Skeletal muscle satellite cell (primary cell): ENCODE measurements around the gene SNAI3.
A peak's percentile ranks its signal among the peaks of the same experiment; 100 is the strongest.

Experiments used
- H3K27me3 ChIP-seq: 2 replicates; pipeline ENCODE4 v1.7.0; 2013; ENCODE audit warnings: low read length; ENCODE audit not compliant: control insufficient read depth, insufficient read depth
- H3K36me3 ChIP-seq: 2 replicates; pipeline ENCODE4 v1.7.0; 2013; ENCODE audit warnings: mild to moderate bottlenecking, control low read depth, low read length; ENCODE audit not compliant: insufficient read depth
- H3K4me1 ChIP-seq: 2 replicates; pipeline ENCODE4 v1.7.0; 2013; ENCODE audit warnings: low read length; ENCODE audit not compliant: control insufficient read depth, insufficient read depth
- H3K4me2 ChIP-seq: 2 replicates; pipeline ENCODE4 v1.7.0; 2013; ENCODE audit warnings: mild to moderate bottlenecking, low read length
- H3K4me3 ChIP-seq: 2 replicates; pipeline ENCODE4 v1.7.0; 2013; ENCODE audit warnings: low read length
- H3K9ac ChIP-seq: 2 replicates; pipeline ENCODE4 v1.7.0; 2013; ENCODE audit warnings: mild to moderate bottlenecking, low read depth, low read length, moderate library complexity
- H3K9me3 ChIP-seq: replicated peaks from 2 replicates; pipeline ENCODE4 v1.7.0; 2013; ENCODE audit warnings: mild to moderate bottlenecking, control low read depth, low read length

The SNAI3 gene

GRCh38 chr16:88656291-88656980 is 29.9 kb downstream of the SNAI3 start:
- Histone ChIP-seq H3K4me1 (peaks cover under 1% of the 10 kb centered on the region), H3K36me3 (peaks cover 24% of the 10 kb centered on the region), H3K4me3 (no peak overlapping the region), H3K27me3 (no peaks in the 10 kb centered on the region), H3K4me2 (no peak overlapping the region), H3K9me3 (no peaks in the 10 kb centered on the region), H3K9ac (no peak overlapping the region)

GRCh38 chr16:88655733-88656281 is 30.5 kb downstream of the SNAI3 start:
- H3K9me3 ChIP-seq = no peaks in the 10 kb centered on the region
- peaks cover 24% of the 10 kb centered on the region for H3K36me3 ChIP-seq
- no peak overlapping the region for H3K9ac ChIP-seq
- peaks cover 6% of the 10 kb centered on the region for H3K4me1 ChIP-seq
- H3K27me3 ChIP-seq = no peaks in the 10 kb centered on the region
- H3K4me2 ChIP-seq = no peak overlapping the region
- no peak overlapping the region for H3K4me3 ChIP-seq

GRCh38 chr16:88655053-88655732 is 31.1 kb downstream of the SNAI3 start:
- H3K36me3 ChIP-seq = peaks cover 24% of the 10 kb centered on the region
- H3K9me3 ChIP-seq = no peaks in the 10 kb centered on the region
- H3K9ac ChIP-seq = no peak overlapping the region
- H3K4me2 ChIP-seq = no peak overlapping the region
- H3K4me3 ChIP-seq = no peak overlapping the region
- H3K4me1 ChIP-seq = peaks cover 9% of the 10 kb centered on the region
- H3K27me3 ChIP-seq = no peaks in the 10 kb centered on the region

- Histone ChIP-seq H3K36me3 (peaks cover 24% of the 10 kb centered on the region), H3K9ac (no peak overlapping the region), H3K4me1 (peaks cover 13% of the 10 kb centered on the region), H3K9me3 (no peaks in the 10 kb centered on the region), H3K27me3 (no peaks in the 10 kb centered on the region), H3K4me3 (no peak overlapping the region), H3K4me2 (no peak overlapping the region)
These were observed 31.8 kb downstream of the SNAI3 start for GRCh38 chr16:88654363-88655052.

- no peak overlapping the region for H3K4me2 ChIP-seq
- no peak overlapping the region for H3K9ac ChIP-seq
- H3K4me3 ChIP-seq = no peak overlapping the region
- H3K27me3 ChIP-seq = no peaks in the 10 kb centered on the region
- H3K36me3 ChIP-seq = peaks cover 24% of the 10 kb centered on the region
- peaks cover 13% of the 10 kb centered on the region for H3K4me1 ChIP-seq
- H3K9me3 ChIP-seq = no peaks in the 10 kb centered on the region
These were observed 32.5 kb downstream of the SNAI3 start for GRCh38 chr16:88653596-88654362.

- H3K27me3 ChIP-seq = no peaks in the 10 kb centered on the region
- peaks cover 13% of the 10 kb centered on the region for H3K4me1 ChIP-seq
- no peak overlapping the region for H3K4me3 ChIP-seq
- no peaks in the 10 kb centered on the region for H3K9me3 ChIP-seq
- no peak overlapping the region for H3K4me2 ChIP-seq
- peaks cover 24% of the 10 kb centered on the region for H3K36me3 ChIP-seq
- H3K9ac ChIP-seq = no peak overlapping the region
These were observed 33.2 kb downstream of the SNAI3 start for GRCh38 chr16:88653101-88653500.

GRCh38 chr16:88652762-88653063 is 33.6 kb downstream of the SNAI3 start:
- H3K9ac ChIP-seq = no peak overlapping the region
- H3K4me1 ChIP-seq = peaks cover 13% of the 10 kb centered on the region
- peaks cover 24% of the 10 kb centered on the region for H3K36me3 ChIP-seq
- H3K27me3 ChIP-seq = no peaks in the 10 kb centered on the region
- no peak overlapping the region for H3K4me2 ChIP-seq
- H3K9me3 ChIP-seq = no peaks in the 10 kb centered on the region
- H3K4me3 ChIP-seq = no peak overlapping the region

- Histone ChIP-seq H3K4me3 (no peak overlapping the region), H3K9me3 (no peaks in the 10 kb centered on the region), H3K4me2 (no peak overlapping the region), H3K4me1 (peaks cover 13% of the 10 kb centered on the region), H3K27me3 (no peaks in the 10 kb centered on the region), H3K36me3 (peaks cover 24% of the 10 kb centered on the region), H3K9ac (no peak overlapping the region)
These were observed 34.1 kb downstream of the SNAI3 start for GRCh38 chr16:88651989-88652761.

GRCh38 chr16:88651276-88651988 is 34.9 kb downstream of the SNAI3 start:
- peaks cover 13% of the 10 kb centered on the region for H3K4me1 ChIP-seq
- H3K36me3 ChIP-seq = peaks cover 17% of the 10 kb centered on the region
- peak overlapping the region; percentile 77 for H3K4me3 ChIP-seq
- H3K27me3 ChIP-seq = no peaks in the 10 kb centered on the region
- no peaks in the 10 kb centered on the region for H3K9me3 ChIP-seq
- H3K9ac ChIP-seq = peak overlapping the region; percentile 59
- H3K4me2 ChIP-seq = peak overlapping the region; percentile 88

- peak within 1 kb of the TSS; percentile 64 for H3K9ac ChIP-seq
- H3K27me3 ChIP-seq = no peaks in the 10 kb centered on the region
- H3K4me3 ChIP-seq = peak within 1 kb of the TSS; percentile 77
- H3K4me1 ChIP-seq = peaks cover 13% of the 10 kb centered on the region
- H3K4me2 ChIP-seq = peak within 1 kb of the TSS; percentile 88
- H3K36me3 ChIP-seq = peaks cover 17% of the 10 kb centered on the region
- H3K9me3 ChIP-seq = no peaks in the 10 kb centered on the region
These were observed 35.5 kb downstream of the SNAI3 start, which contains the start of gene CYBA for GRCh38 chr16:88650749-88651275. TSS of gene CYBA (minus strand) at chr16:88651053. CDS start at chr16:88651013, 40 bp downstream.
